Neural crest cell (in vitro differentiated cells): ENCODE measurements around the gene LRRC37A2. TPM values are rescaled to one million over a fixed set of nuclear protein-coding genes. Genes with fewer than 3 reads are reported as not detected.

Source experiments
- total RNA-seq: library from RNA; stranded (reverse); gene quantifications from 2 replicates; pipeline ENCODE4 v1.2.1, GENCODE V29; 2021

LRRC37A2 gene
- total RNA-seq, 1 donor from 2014 or later = 18.5 TPM

Other genes starting within 250 kb of the LRRC37A2 start
- gene LRRC37A, start 217.3 kb upstream of the LRRC37A2 start, total RNA-seq = 2.9 and 3.6 TPM in 2 replicates
- gene ARL17B, start 150.7 kb upstream of the LRRC37A2 start, total RNA-seq = 12.8 and 12.9 TPM in 2 replicates
- gene ARL17A, start 67.2 kb downstream of the LRRC37A2 start, total RNA-seq = 13.7 and 14.7 TPM in 2 replicates
- gene NSF, start 78.2 kb downstream of the LRRC37A2 start, total RNA-seq = 47.9 and 48.7 TPM in 2 replicates